Effector memory CD8-positive, alpha-beta T cell (primary cell): ENCODE results near the gene CRY2.
A peak's percentile ranks its signal among the peaks of the same experiment; 100 is the strongest.

ENCODE experiments used
- ATAC-seq: fragments of 150-1000 bp; cut with Tn5 transposase; replicated peaks from 2 replicates; pipeline ENCODE4 v1.10.0; 2021; ENCODE audit warnings: mild to moderate bottlenecking, moderate library complexity
- DNase-seq, 3 experiments: peaks; one replicate each; pipeline ENCODE4 v3.0.0; 2021
- H3K27ac Mint-ChIP-seq, 2 donors: one replicate each; pipeline ENCODE4 v1.8.0; 2022; ENCODE audit warnings: mild to moderate bottlenecking in 2 of 2, mixed read lengths in 2 of 2, moderate library complexity in 2 of 2
- H3K27me3 Mint-ChIP-seq, 2 donors: one replicate each; pipeline ENCODE4 v1.8.0; 2022; ENCODE audit warnings: mixed read lengths in 2 of 2
- H3K36me3 Mint-ChIP-seq: one replicate; pipeline ENCODE4 v1.8.0; 2022; ENCODE audit warnings: mild to moderate bottlenecking, moderate library complexity, mixed read lengths; ENCODE audit not compliant: insufficient read depth
- H3K4me1 Mint-ChIP-seq, 2 donors: one replicate each; pipeline ENCODE4 v1.8.0; 2022; ENCODE audit warnings: low read depth in 2 of 2, mixed read lengths in 2 of 2
- H3K4me3 Mint-ChIP-seq, 2 donors: one replicate each; pipeline ENCODE4 v1.8.0; 2022; ENCODE audit warnings: mild to moderate bottlenecking in 2 of 2, mixed read lengths in 2 of 2, moderate library complexity in 2 of 2
- H3K9me3 Mint-ChIP-seq, 2 donors: one replicate each; pipeline ENCODE4 v1.8.0; 2022; ENCODE audit warnings: mixed read lengths in 2 of 2

The CRY2 gene

GRCh38 chr11:45926536-45927331, 79.5 kb downstream of the CRY2 start:
- no peak for ATAC-seq
- peaks cover 0 to 5% of the 10 kb centered on the region in 2 donors for H3K27me3 Mint-ChIP-seq
- no peak for DNase-seq
- H3K27ac Mint-ChIP-seq = peak overlapping the region; percentile 91 to 96
- H3K9me3 Mint-ChIP-seq = no peaks in the 10 kb centered on the region
- H3K36me3 Mint-ChIP-seq = peaks cover 23% of the 10 kb centered on the region
- H3K4me1 Mint-ChIP-seq = peaks cover 38 to 41% of the 10 kb centered on the region in 2 donors
- H3K4me3 Mint-ChIP-seq = no peak overlapping the region

- peaks cover 41 to 43% of the 10 kb centered on the region in 2 donors for H3K4me1 Mint-ChIP-seq
- H3K4me3 Mint-ChIP-seq = no peak overlapping the region
Observed at GRCh38 chr11:45927332-45927683, 80.0 kb downstream of the CRY2 start.

GRCh38 chr11:45927684-45928413, 80.6 kb downstream of the CRY2 start:
- H3K4me1 Mint-ChIP-seq = peaks cover 41 to 43% of the 10 kb centered on the region in 2 donors

More at GRCh38 chr11:45927332-45927683, 80.0 kb downstream of the CRY2 start:
- Mint-ChIP-seq H3K27me3 (peaks cover 0 to 5% of the 10 kb centered on the region in 2 donors), H3K27ac (peak overlapping the region; percentile 91 to 96), H3K9me3 (no peaks in the 10 kb centered on the region), H3K36me3 (peaks cover 27% of the 10 kb centered on the region)
- ATAC-seq (no peak), DNase-seq (no peak)

GRCh38 chr11:45928535-45929215, 81.4 kb downstream of the CRY2 start:
- Mint-ChIP-seq H3K27me3 (peaks cover 0 to 5% of the 10 kb centered on the region in 2 donors), H3K4me1 (peaks cover 38 to 39% of the 10 kb centered on the region in 2 donors), H3K4me3 (no peak overlapping the region), H3K36me3 (peaks cover 36% of the 10 kb centered on the region), H3K9me3 (no peaks in the 10 kb centered on the region), H3K27ac (peak overlapping the region; percentile 96 to 97)
- no peak for DNase-seq
- no peak for ATAC-seq

More at GRCh38 chr11:45927684-45928413, 80.6 kb downstream of the CRY2 start:
- H3K27ac Mint-ChIP-seq = peak overlapping the region; percentile 96 to 97
- H3K9me3 Mint-ChIP-seq = no peaks in the 10 kb centered on the region
- H3K27me3 Mint-ChIP-seq = peaks cover 0 to 5% of the 10 kb centered on the region in 2 donors
- H3K4me3 Mint-ChIP-seq = no peak overlapping the region
- peaks cover 32% of the 10 kb centered on the region for H3K36me3 Mint-ChIP-seq
- ATAC-seq (no peak), DNase-seq (no peak)

DNA sequence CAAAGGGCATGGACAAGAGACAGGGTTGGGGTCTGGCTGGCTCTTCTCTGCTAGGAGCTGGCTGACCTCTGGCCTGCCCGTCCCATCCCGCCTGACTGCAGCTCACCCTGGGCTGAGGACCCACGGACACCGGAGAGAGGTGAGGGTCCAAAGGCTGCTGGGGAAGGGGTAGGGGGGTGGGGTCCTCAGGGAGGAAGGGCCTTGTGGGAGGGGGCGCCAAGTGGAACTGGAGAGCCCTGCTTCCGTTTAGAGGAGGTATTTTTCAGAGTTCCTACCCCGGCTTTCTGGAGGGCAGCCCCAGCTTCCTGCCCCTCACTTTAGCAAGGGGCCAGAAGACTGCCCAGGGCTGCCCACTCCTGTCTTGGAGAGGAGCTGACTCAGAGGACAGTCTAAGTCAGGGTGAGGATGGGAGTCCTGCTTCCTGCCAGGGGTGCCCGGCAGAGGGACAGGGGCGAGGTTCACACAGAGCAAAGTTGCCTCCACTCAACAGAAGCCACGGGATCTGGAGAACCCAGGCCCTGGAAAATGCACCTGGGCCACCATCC, 82.3 kb downstream of the CRY2 start:
- no peaks in the 10 kb centered on the region for H3K27me3 Mint-ChIP-seq
- DNase-seq (no peak), ATAC-seq (peak; percentile 10)
- peak overlapping the region; percentile 96 to 97 for H3K27ac Mint-ChIP-seq
- H3K36me3 Mint-ChIP-seq = peaks cover 45% of the 10 kb centered on the region
- H3K4me3 Mint-ChIP-seq = peak overlapping the region; percentile 88 to 92
- peaks cover 33 to 36% of the 10 kb centered on the region in 2 donors for H3K4me1 Mint-ChIP-seq
- no peaks in the 10 kb centered on the region for H3K9me3 Mint-ChIP-seq

DNA sequence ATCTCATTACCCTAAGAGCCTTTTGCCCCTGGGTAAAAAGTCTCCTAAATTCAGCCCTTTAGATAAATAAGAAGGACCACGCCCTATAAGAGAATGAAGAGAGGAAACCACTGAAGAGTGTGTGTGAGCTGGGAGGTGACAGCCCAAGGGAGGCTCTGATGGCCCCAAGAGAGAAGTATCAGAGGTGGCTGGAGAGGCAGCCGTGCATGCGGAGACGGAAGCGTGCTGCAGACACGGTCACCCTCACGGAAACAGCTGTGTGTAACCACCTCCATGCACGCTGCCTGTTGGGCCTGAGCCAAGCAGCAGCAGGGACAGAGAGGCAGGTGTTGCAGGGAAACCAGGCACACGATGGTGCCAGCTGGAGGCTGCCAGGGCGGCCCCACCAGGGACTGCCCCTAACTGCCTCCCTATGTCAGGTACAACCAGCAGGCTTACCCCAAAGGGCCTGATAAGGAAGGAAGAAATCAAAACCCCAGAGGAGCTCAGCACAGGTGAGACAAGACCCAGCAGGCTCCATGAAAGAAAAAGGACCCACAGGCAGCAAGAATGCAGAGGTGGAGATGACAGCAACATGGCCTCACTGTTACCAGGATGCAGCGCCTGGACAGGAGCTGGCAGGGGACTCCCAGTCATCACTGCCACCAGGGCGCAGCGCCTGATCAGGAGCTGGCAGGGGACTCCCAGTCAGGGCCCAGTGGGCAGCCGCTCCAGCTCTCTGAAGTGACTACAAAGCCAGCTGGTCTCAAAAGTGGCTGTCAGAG, 82.9 kb downstream of the CRY2 start:
- no peaks in the 10 kb centered on the region for H3K27me3 Mint-ChIP-seq
- peaks cover 52% of the 10 kb centered on the region for H3K36me3 Mint-ChIP-seq
- H3K4me1 Mint-ChIP-seq = peaks cover 33 to 35% of the 10 kb centered on the region in 2 donors
- DNase-seq = peak; percentile 46 to 50 (median 48)
- no peaks in the 10 kb centered on the region for H3K9me3 Mint-ChIP-seq
- peak overlapping the region; percentile 88 to 92 for H3K4me3 Mint-ChIP-seq
- peak; percentile 89 for ATAC-seq
- H3K27ac Mint-ChIP-seq = peak overlapping the region; percentile 96 to 97

- DNase-seq (no peak), ATAC-seq (no peak)
- Mint-ChIP-seq H3K4me1 (peaks cover 33 to 35% of the 10 kb centered on the region in 2 donors), H3K27me3 (no peaks in the 10 kb centered on the region), H3K9me3 (no peaks in the 10 kb centered on the region), H3K27ac (peak overlapping the region; percentile 96 to 97), H3K4me3 (peak overlapping the region; percentile 13 to 92), H3K36me3 (peaks cover 60% of the 10 kb centered on the region)
Observed at GRCh38 chr11:45930951-45931570, 83.8 kb downstream of the CRY2 start.

DNA sequence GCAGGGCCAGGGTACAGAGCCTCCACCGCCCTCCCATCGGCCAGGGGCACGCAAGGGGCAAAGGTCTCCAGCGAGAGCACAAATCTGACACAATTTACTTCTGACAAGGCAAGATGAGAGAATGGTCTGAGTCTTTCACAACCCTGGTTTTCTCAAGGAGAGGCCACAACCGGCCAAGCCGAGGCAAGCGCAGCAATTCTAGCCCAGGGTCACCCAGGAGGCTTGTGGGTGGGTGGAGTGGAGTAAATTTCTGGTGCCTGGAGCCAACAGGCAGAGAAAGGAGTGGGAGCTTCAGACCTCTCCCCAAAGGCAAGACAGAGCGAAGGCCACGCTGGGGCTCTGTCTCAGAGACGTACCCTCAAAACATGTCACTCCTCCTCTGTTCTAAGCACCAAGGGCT, 84.5 kb downstream of the CRY2 start:
- Mint-ChIP-seq H3K4me1 (peaks cover 33 to 35% of the 10 kb centered on the region in 2 donors), H3K4me3 (peak overlapping the region in 1 of 2 donors; percentile 53), H3K27ac (peak overlapping the region; percentile 96 to 97), H3K27me3 (no peaks in the 10 kb centered on the region), H3K9me3 (no peaks in the 10 kb centered on the region), H3K36me3 (peaks cover 63% of the 10 kb centered on the region)
- ATAC-seq = no peak
- no peak for DNase-seq

DNA sequence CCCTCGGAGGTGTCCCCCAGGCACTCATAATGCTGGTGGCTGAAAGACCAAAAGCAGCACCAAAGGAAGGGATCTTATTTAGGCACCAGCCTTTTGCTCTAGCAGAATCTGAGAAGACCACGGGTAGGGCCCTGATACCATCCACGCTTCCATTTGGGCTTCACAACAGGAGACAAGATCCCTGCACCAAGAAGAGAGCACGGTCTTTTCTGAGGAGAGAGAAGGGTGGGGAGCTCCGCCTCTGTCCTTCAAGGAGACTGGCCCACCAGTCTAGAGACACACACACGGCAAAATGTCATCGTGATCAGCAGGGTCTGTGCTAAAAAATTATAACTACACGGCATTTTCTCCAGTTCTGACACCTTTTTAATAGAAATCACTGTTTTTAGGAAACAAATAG, 84.9 kb downstream of the CRY2 start:
- ATAC-seq (no peak), DNase-seq (no peak)
- no peak overlapping the region for H3K4me3 Mint-ChIP-seq
- peak overlapping the region; percentile 96 to 97 for H3K27ac Mint-ChIP-seq
- peaks cover 64% of the 10 kb centered on the region for H3K36me3 Mint-ChIP-seq
- H3K27me3 Mint-ChIP-seq = no peaks in the 10 kb centered on the region
- H3K4me1 Mint-ChIP-seq = peaks cover 29 to 30% of the 10 kb centered on the region in 2 donors
- H3K9me3 Mint-ChIP-seq = no peaks in the 10 kb centered on the region
